Sigmoid colon (tissue), 4 donors: ENCODE measurements around the gene CYP11A1.

Experiments used
- CTCF ChIP-seq, 4 experiments: fragments of 450-650 bp in 3 of 4; fragments of 200-600 bp in 1 of 4; IDR thresholded peaks; one replicate each; pipeline ENCODE4 v1.5.1; 2016 to 2019; ENCODE audit warnings: antibody characterized with exemption in 4 of 4, mild to moderate bottlenecking in 3 of 4, moderate library complexity in 2 of 4
- POLR2A ChIP-seq, 2 donors: fragments of 450-650 bp; IDR thresholded peaks; one replicate each; pipeline ENCODE4 v1.6.1; 2016; ENCODE audit warnings: antibody characterized with exemption in 2 of 2, mild to moderate bottlenecking in 2 of 2, moderate library complexity in 2 of 2
- POLR2AphosphoS5 ChIP-seq, 4 donors: sonication (generic); formaldehyde crosslinking; IDR thresholded peaks; one replicate each; pipeline ENCODE4 v1.6.1; 2017; ENCODE audit warnings: antibody characterized with exemption in 4 of 4

GRCh38 chr15:74295800-74296199 is 71.6 kb downstream of the CYP11A1 start:
- TF ChIP-seq CTCF (IDR thresholded peaks at IDR 0.05) (no peak), POLR2A (IDR thresholded peaks at IDR 0.05) (no peak), POLR2AphosphoS5 (IDR thresholded peaks at IDR 0.05) (no peak)
